GM19324 (cell line): ENCODE results near the gene ATP5ME.

Experiments
- ATAC-seq: cut with Tn5 transposase; IDR thresholded peaks from one replicate; pipeline ENCODE4 v1.9.1; 2021; ENCODE audit warnings: mild to moderate bottlenecking, moderate library complexity; ENCODE audit not compliant: unreplicated experiment, low FRiP score

ATP5ME gene

DNA sequence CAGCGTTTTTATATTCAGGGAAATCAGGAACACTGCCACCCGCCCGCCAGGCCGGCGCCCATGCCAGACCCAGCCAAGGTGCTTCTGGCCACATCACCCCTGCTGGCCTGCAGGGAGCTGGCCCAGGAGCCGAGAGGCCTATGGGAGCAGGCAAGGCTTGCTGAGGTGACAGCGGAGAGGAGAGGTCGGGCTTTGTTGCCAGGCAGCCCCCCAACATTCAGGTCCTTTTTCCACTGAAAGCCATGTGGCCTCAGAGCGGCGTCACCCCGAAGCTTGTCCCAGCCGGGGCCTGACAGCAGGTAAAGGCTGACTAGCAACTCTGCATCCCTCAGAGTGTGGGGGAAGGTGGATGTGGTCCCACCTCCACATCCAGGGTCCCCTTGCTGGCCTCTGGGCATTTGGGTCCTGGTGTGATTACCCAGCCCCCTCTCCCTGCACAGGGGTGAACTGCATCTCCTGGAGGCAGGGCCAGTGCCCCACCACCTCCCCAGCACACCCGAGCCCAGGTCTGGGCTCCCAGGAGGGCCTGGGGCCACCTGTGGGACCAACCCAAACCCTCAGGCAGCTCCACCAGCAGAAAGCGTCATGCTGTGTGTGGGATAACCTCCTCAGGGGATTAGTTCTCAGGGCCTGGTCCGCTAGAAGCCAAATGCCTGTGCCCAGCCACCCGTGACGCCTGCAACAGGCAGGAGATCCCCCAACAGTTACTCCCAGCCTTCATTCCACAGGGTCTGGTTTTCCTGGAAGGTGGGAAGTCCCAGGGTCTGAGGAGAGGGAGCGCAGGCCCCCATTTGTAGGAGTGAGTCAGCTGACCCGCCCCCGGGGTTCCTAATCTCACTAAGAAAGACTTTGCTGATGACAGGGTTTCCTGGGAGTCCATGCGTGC is 49.1 kb downstream of the ATP5ME start, which contains the start of gene PDE6B:
PDE6B (plus strand) TSS at position 869 of the 886 bp plus-strand sequence. CDS start 54 bp downstream, outside the sequence.
- no peak for ATAC-seq

DNA sequence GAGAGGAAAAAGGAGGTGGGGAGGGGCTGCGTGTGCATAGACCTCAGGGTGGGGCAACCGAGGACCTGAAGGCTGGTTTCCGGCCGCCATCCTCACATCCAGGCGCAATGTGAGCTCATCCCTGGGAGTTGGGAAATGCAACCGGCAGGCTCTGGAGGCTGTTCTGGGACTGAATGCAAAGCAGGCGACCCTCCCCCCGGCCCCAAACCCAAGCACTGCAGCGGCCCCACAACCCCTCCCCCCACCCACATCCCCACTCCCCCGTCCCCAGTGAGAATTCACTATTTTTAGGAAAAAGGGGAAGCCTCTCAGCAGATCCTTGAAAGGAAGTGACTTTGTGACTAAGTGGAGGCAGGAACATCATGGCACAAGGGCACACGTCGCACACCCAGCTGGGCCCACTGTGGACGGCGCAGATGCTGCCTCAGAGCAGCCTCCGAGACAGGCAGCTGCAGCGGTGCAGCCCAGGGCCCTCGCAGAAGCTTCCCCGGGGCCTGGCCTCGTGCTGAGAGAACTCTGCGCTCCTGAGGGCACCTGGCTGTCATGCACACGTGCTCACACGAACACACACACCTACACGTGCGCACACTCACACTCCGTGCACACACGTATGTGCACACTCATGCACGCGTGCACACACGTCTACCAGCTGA is 50.0 kb downstream of the ATP5ME start:
- no peak for ATAC-seq

DNA sequence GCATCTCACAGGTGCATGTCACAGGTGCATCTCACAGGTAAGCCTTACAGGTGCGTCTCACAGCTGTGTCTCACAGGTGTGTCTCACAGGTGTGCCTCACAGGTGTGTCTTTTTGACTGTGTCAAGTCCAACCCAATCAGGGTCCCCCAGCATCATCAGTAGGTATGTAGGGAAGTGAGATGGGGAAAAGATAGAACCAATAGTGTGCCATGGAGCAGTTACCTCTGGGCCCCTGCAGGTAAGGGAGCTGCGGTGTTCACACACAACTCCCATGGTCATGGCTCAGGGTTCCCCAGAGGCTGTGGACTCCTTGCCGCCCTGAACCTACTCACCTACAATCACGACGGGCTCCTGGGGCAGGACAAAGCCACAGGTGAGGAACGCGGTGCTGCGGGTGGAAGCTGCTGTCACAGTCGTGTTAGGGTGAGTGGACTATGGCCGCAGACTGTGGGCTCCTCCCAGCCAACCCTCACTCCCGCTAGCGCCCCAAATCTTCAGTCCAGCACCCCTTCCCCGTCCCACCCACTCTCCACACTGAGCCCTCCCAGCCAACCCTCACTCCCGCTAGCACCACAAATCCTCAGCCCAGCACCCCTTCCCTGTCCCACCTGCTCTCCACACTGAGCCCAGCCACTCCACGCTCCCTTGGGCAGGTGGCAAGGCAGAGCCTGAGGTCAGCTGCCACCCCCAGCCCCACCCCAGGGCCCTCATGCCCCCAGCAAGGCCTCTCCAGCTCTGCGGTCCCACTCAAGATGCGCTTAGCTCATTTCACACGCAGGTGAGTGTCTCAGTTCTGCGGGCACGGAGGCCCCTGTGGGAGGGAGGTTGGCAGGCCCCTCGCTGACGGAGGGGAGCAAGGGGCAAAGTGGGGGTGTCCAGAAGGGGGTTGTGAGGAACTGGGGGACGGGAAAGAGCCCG is 50.8 kb downstream of the ATP5ME start:
- no peak for ATAC-seq
